Transverse colon (tissue), 4 donors: Measurements from ENCODE around the gene PDE3B. TPM values are rescaled to one million over a fixed set of nuclear protein-coding genes. Genes with fewer than 3 reads are reported as not detected.
A peak's percentile ranks its signal among the peaks of the same experiment; 100 is the strongest.
"Not testable (repeated sequence)": the region's sequence is repeated elsewhere in the genome, so short reads cannot be mapped to it uniquely, and the experiment has no call there.

Experiments used
- DNase-seq: peaks from one replicate; pipeline ENCODE4 v3.0.0-alpha.2; 2019
- H3K27ac ChIP-seq, 4 donors: fragments of 200-600 bp; sonication (generic); 2 replicates each; pipeline ENCODE4 v1.5.1; 2016 to 2018; ENCODE audit warnings: inconsistent platforms in 4 of 4
- H3K27me3 ChIP-seq: fragments of 200-600 bp; sonication (generic); 2 replicates; pipeline ENCODE4 v1.5.1; 2017; ENCODE audit warnings: inconsistent platforms
- H3K36me3 ChIP-seq, 4 donors: fragments of 200-600 bp; sonication (generic); 2 replicates each; pipeline ENCODE4 v1.5.1; 2017 to 2019; ENCODE audit warnings: inconsistent platforms in 4 of 4
- H3K4me1 ChIP-seq, 4 donors: fragments of 200-600 bp; sonication (generic); 2 replicates each; pipeline ENCODE4 v1.5.1; 2017 to 2020; ENCODE audit warnings: inconsistent platforms in 4 of 4
- H3K4me3 ChIP-seq, 4 donors: fragments of 200-600 bp; sonication (generic); 1 replicate in 1 of 4; 2 replicates in 3 of 4; pipeline versions ENCODE4 v1.5.1 to v1.6.1; 2017 to 2019; ENCODE audit warnings: inconsistent platforms in 4 of 4
- H3K9me3 ChIP-seq, 2 donors: fragments of 200-600 bp; sonication (generic); 2 replicates each; pipeline ENCODE4 v1.5.1; 2017 to 2019; ENCODE audit warnings: inconsistent platforms in 2 of 2
- EP300 ChIP-seq: sonication (generic); formaldehyde crosslinking; IDR thresholded peaks from one replicate; pipeline ENCODE4 v1.6.1; 2017; ENCODE audit warnings: antibody characterized with exemption, low read depth
- POLR2A ChIP-seq: fragments of 450-650 bp; IDR thresholded peaks from one replicate; pipeline ENCODE4 v1.6.1; 2016; ENCODE audit warnings: antibody characterized with exemption, mild to moderate bottlenecking, moderate library complexity
- POLR2AphosphoS5 ChIP-seq, 3 donors: sonication (generic); formaldehyde crosslinking; IDR thresholded peaks; one replicate each; pipeline ENCODE4 v1.6.1; 2016; ENCODE audit warnings: antibody characterized with exemption in 3 of 3
- WGBS, 2 donors: methylation state at CpG; one replicate each; pipeline ENCODE4 v1.1.5; 2018; ENCODE audit warnings: low coverage in 1 of 2; 5-methylcytosine and 5-hydroxymethylcytosine counted together
- in situ Hi-C, 4 donors: fragments of 200-750 bp; cut with MboI; loops; one replicate each; pipeline versions ENCODE4 v1.15.0 to v1.15.1; 2017; ENCODE audit warnings: low sequenced_read_pairs in 3 of 4, low pct_ligation_motif_present in 1 of 4, low pct_unique_long_range_greater_than_20kb in 1 of 4
- intact Hi-C: fragments of 100-400 bp; cut with DNase I; formaldehyde crosslinking; loops from one replicate; pipeline ENCODE4 v1.15.1; 2023; ENCODE audit warnings: low total_unique reads
- total RNA-seq, 4 donors: library from RNA; depleted of rRNA; stranded (reverse); fragments of >200 nt; gene quantifications; one replicate each; pipeline ENCODE4 v1.1.0, GENCODE V29; 2016
- TF ChIP-seq, protein P1 (sequence below), 5 experiments: fragments of 200-600 bp in 3 of 5; fragments of 450-650 bp in 2 of 5; sonication (generic) in 3 of 5; IDR thresholded peaks; 1 replicate in 2 of 5; 2 replicates in 3 of 5; pipeline ENCODE4 v1.5.1; 2016 to 2017; ENCODE audit warnings: antibody characterized with exemption in 5 of 5, inconsistent platforms in 3 of 5, mild to moderate bottlenecking in 2 of 5, moderate library complexity in 1 of 5

The PDE3B gene
- total RNA-seq, 4 donors from 2014 or later, result 48.1 to 91.1 (median 66.1) TPM

DNA sequence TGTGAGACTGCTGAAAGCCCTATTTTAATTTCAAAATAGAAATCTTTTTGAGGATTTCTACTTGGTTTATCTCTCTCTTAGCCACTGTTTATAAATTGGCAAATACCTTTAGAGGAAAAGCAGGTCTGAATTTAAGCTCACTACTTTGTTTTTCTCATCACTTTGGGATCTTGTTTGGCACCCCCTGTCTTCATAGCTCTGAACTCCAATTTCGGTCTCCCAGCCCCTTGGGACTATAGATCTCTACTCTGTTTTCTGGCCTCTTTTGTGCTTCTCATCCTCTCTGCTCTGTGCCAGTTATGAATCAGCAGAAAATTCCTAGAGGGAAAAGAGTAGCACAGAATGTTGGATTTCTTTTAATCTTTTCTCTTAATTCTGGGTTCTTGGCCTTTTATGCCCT, 130.2 kb downstream of the PDE3B start:
- Histone ChIP-seq H3K36me3 (peaks cover 0 to 4% (median 0%) of the 10 kb centered on the region in 4 donors), H3K9me3 (no peaks in the 10 kb centered on the region), H3K27me3 (no peaks in the 10 kb centered on the region), H3K4me3 (no peak overlapping the region), H3K4me1 (peaks cover 0 to 4% (median 0%) of the 10 kb centered on the region in 4 donors), H3K27ac (peak overlapping the region in 1 of 4 donors; percentile 13)
- DNase-seq, result no peak
- TF ChIP-seq, protein P1, sequence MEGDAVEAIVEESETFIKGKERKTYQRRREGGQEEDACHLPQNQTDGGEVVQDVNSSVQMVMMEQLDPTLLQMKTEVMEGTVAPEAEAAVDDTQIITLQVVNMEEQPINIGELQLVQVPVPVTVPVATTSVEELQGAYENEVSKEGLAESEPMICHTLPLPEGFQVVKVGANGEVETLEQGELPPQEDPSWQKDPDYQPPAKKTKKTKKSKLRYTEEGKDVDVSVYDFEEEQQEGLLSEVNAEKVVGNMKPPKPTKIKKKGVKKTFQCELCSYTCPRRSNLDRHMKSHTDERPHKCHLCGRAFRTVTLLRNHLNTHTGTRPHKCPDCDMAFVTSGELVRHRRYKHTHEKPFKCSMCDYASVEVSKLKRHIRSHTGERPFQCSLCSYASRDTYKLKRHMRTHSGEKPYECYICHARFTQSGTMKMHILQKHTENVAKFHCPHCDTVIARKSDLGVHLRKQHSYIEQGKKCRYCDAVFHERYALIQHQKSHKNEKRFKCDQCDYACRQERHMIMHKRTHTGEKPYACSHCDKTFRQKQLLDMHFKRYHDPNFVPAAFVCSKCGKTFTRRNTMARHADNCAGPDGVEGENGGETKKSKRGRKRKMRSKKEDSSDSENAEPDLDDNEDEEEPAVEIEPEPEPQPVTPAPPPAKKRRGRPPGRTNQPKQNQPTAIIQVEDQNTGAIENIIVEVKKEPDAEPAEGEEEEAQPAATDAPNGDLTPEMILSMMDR (IDR thresholded peaks at IDR 0.05), result peak in 1 of 5 experiments; percentile 5
- no peak for TF ChIP-seq POLR2AphosphoS5 (IDR thresholded peaks at IDR 0.05)
- no peak for TF ChIP-seq POLR2A
- TF ChIP-seq EP300, result no peak
- in situ Hi-C loops, result loop anchor here in 1 of 4 donors (25.0 kb wide), 1 partner anchor 211 kb away; no protein-coding TSS in a partner anchor
- intact Hi-C loops, result loop anchor here (10.0 kb wide), 1 partner anchor 239 kb away; no protein-coding TSS in a partner anchor
- 67 to 70% methylated on average over 1 of the region's 1 CpG for WGBS, 2 donors

DNA sequence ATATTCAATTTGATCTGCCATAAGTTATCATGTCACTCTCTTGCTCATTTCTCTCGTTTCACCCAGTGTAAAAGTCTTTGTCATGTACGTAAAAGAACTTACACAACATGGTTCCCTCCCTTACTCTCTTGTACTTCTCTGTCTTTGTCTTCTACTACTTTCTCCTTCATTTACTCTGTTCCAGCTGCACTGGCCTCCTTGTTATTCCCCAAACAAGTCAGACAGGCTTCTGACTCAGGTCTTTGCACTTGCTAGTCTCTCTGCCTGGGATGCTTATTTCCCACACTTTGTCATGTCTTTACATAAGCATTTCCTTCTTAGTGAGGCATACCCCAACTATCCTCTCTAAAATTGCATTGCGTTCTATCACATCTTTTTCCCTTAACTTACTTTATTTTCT, 131.1 kb downstream of the PDE3B start:
- in situ Hi-C loops, result loop anchor here in 1 of 4 donors (25.0 kb wide), 1 partner anchor 212 kb away; no protein-coding TSS in a partner anchor
- DNase-seq, result no peak
- no peaks in the 10 kb centered on the region for H3K4me1 ChIP-seq
- WGBS, 2 donors, result 92 to 95% methylated on average over 3 of the region's 3 CpGs
- no peaks in the 10 kb centered on the region for H3K9me3 ChIP-seq
- intact Hi-C loops, result loop anchor here (10.0 kb wide), 1 partner anchor 240 kb away; no protein-coding TSS in a partner anchor
- no peak overlapping the region for H3K27ac ChIP-seq
- no peak for TF ChIP-seq EP300
- no peak for TF ChIP-seq POLR2A
- TF ChIP-seq, protein P1 (IDR thresholded peaks at IDR 0.05), result no peak
- no peak for TF ChIP-seq POLR2AphosphoS5 (IDR thresholded peaks at IDR 0.05)
- peaks cover 0 to 4% (median 0%) of the 10 kb centered on the region in 4 donors for H3K36me3 ChIP-seq
- H3K4me3 ChIP-seq, result no peak overlapping the region
- H3K27me3 ChIP-seq, result no peaks in the 10 kb centered on the region

DNA sequence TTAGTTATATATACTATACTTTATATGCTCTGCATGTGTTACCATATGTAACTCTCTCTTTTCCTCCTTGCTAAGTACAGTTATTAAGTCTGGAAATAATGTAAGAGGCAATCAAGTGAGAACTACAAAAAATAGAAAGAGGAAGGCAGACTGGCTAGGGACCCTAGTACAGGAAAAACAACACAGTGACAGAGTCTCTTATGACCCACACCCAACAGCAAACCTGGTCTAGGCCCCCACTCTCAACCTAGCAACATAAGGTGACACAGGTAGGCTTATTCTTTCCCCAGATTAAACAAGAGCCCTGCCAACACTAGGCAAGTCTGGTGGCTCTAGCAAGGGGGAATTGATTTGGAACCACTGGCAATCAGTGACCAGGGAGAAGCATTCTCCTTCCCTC, 132.3 kb downstream of the PDE3B start:
- intact Hi-C loops, result loop anchor here (10.0 kb wide), 1 partner anchor 241 kb away; no protein-coding TSS in a partner anchor
- no peak for DNase-seq
- TF ChIP-seq POLR2A (no peak), POLR2AphosphoS5 (IDR thresholded peaks at IDR 0.05) (no peak), EP300 (no peak)
- TF ChIP-seq, protein P1 (IDR thresholded peaks at IDR 0.05), result no peak
- H3K9me3 ChIP-seq, result no peaks in the 10 kb centered on the region
- no peak overlapping the region for H3K4me3 ChIP-seq
- peaks cover 0 to 4% (median 0%) of the 10 kb centered on the region in 4 donors for H3K36me3 ChIP-seq
- no peaks in the 10 kb centered on the region for H3K4me1 ChIP-seq
- H3K27ac ChIP-seq, result no peak overlapping the region
- in situ Hi-C loops, result no loop called here
- H3K27me3 ChIP-seq, result no peaks in the 10 kb centered on the region

DNA sequence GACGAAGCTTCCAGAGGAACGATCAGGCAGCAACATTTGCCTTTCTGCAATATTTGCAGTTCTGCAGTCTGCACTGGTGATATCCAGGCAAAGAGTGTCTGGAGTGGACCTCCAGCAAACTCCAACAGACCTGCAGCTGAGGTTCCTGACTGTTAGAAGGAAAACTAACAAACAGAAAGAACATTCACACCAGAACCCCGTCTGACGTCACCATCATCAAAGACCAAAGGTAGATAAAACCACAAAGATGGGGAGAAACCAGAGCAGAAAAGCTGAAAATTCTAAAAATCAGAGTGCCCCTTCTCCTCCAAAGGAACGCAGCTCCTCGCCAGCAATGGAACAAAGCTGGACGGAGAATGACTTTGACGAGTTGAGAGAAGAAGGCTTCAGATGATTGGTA, 134.9 kb downstream of the PDE3B start:
- in situ Hi-C loops, H3K36me3 ChIP-seq, H3K4me3 ChIP-seq, DNase-seq, H3K27ac ChIP-seq, H3K27me3 ChIP-seq, H3K9me3 ChIP-seq, H3K4me1 ChIP-seq: not testable (repeated sequence)
- 97 to 100% methylated on average over 3 to 8 of the region's 8 CpGs for WGBS, 2 donors
- intact Hi-C loops, result loop anchor here (10.0 kb wide), 1 partner anchor 244 kb away; no protein-coding TSS in a partner anchor

DNA sequence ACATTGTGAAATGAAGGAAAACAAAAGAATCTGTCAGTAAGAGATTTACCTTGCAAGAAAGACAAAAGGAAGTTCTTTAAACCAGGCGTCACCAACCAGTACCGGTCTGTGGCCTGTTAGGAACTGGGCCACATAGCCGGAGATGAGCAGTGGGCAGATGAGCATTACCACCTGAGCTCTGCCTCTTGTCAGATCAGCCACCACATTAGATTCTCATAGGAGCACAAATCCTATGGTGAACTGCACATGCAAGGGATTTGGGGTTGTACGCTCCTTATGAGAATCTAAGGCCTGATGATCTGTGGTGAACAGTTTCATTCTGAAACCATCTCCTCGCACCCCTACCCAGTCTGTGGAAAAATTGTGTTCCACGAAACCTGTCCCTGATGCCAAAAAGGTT, 140.2 kb downstream of the PDE3B start:
- Histone ChIP-seq H3K4me3 (no peak overlapping the region), H3K9me3 (no peaks in the 10 kb centered on the region), H3K36me3 (no peaks in the 10 kb centered on the region), H3K27ac (no peak overlapping the region), H3K27me3 (no peaks in the 10 kb centered on the region), H3K4me1 (no peaks in the 10 kb centered on the region)
- in situ Hi-C loops (no loop called here), intact Hi-C loops (no loop called here)
- 93 to 95% methylated on average over 3 to 6 of the region's 6 CpGs for WGBS, 2 donors
- no peak for DNase-seq
- no peak for TF ChIP-seq POLR2AphosphoS5 (IDR thresholded peaks at IDR 0.05)
- TF ChIP-seq EP300, result no peak
- TF ChIP-seq, protein P1 (IDR thresholded peaks at IDR 0.05), result no peak
- TF ChIP-seq POLR2A, result no peak
